OCI-LY3 (cell line): ENCODE results near the gene NRXN3.
"Not testable (repeated sequence)": the region's sequence is repeated elsewhere in the genome, so short reads cannot be mapped to it uniquely, and the experiment has no call there.

Experiments used
- H2AFZ ChIP-seq: fragments of 200-600, 300-600 bp; shearing (Covaris generic); 2 replicates; pipeline ENCODE4 v1.6.0; 2014; ENCODE audit warnings: antibody characterized with exemption, low read depth, low read length
- H3K27ac ChIP-seq: fragments of 200-600, 300-600 bp; sonication (generic); 2 replicates; pipeline ENCODE4 v1.5.1; 2014; ENCODE audit warnings: mild to moderate bottlenecking, low read length, moderate library complexity, mixed read lengths
- H3K27me3 ChIP-seq: fragments of 200-600, 300-600 bp; sonication (generic); 2 replicates; pipeline ENCODE4 v1.6.1; 2014; ENCODE audit warnings: low read depth, low read length, mixed read lengths
- H3K36me3 ChIP-seq: fragments of 200-600, 300-600 bp; sonication (generic); replicated peaks from 2 replicates; pipeline ENCODE3; 2014; ENCODE audit warnings: low read depth, low read length, mixed read lengths
- H3K4me1 ChIP-seq: fragments of 300-600, 200-600 bp; sonication (generic); 2 replicates; pipeline ENCODE4 v1.6.1; 2014; ENCODE audit warnings: low read length, mixed read lengths
- H3K4me2 ChIP-seq: fragments of 200-600, 300-600 bp; sonication (generic); 2 replicates; pipeline ENCODE4 v1.6.1; 2014; ENCODE audit warnings: low read length, mixed read lengths
- H3K4me3 ChIP-seq: fragments of 300-600, 200-600 bp; sonication (generic); 2 replicates; pipeline ENCODE4 v1.5.1; 2014; ENCODE audit warnings: antibody characterized with exemption, mild to moderate bottlenecking, low read length, moderate library complexity
- H3K79me2 ChIP-seq: fragments of 300-600, 200-600 bp; shearing (Covaris generic); 2 replicates; pipeline ENCODE4 v1.6.1; 2014; ENCODE audit warnings: mild to moderate bottlenecking, low read length, mixed read lengths
- H3K9ac ChIP-seq: fragments of 300-600, 200-600 bp; shearing (Covaris generic); 2 replicates; pipeline ENCODE4 v1.6.0; 2014; ENCODE audit warnings: mild to moderate bottlenecking, low read length, moderate library complexity
- H3K9me3 ChIP-seq: fragments of 200-600, 300-600 bp; shearing (Covaris generic); 2 replicates; pipeline ENCODE4 v1.6.1; 2014; ENCODE audit warnings: low read length, mixed read lengths; ENCODE audit not compliant: insufficient read depth
- H4K20me1 ChIP-seq: fragments of 200-600, 300-600 bp; sonication (generic); 2 replicates; pipeline ENCODE4 v1.6.1; 2016; ENCODE audit warnings: low read length, mixed read lengths; ENCODE audit not compliant: insufficient read depth
- EZH2phosphoT487 ChIP-seq: fragments of 200-600 bp; shearing (Covaris generic); IDR thresholded peaks from 2 replicates; pipeline ENCODE4 v1.6.1; 2018; ENCODE audit warnings: antibody characterized with exemption, mixed run types, low read depth
- TF ChIP-seq, protein P1 (sequence below): fragments of 200-600, 300-600 bp; sonication (generic); IDR thresholded peaks from 2 replicates; pipeline ENCODE4 v1.5.1; 2014; ENCODE audit warnings: antibody characterized with exemption, low read length, low read depth

NRXN3 gene

DNA sequence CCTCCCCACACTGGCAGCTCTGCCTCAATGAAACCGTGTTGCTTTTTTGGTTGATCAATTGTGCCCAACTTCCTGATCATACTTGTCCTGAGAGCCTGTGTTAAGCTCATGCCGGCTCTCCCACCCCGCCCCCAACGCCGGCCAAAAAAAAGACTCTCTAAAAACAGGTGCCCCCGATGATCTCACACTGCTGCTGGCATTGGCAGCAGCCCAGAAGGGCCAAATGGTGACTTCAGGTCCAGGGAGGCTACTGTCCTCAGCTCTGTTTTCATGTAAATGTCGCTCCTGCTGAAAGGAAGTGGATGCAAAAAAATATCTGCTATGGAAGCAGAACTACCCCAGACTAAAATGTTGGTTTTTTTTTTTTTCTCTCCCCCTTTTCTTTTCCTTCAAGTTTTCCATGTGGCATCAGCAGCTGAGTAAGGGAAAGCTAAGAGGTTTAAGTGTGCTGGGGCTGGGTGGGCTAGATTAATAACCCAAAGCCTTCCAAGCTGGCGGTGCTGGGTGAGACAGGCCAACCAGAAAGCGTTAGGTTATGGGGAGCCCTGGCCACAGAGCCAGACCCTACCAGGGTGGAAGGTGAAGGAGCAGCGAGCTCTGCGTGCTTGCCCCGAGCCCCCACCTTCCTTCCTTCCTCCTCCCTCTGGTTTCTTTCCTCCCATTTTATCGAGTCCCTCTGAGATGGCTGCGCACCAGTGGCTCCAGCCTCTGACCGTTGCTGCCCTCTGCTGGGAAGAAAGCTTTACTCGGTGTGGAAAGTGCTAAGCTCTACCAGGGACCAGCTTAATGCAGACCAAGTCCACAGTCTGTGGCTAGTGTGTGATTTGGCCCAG lies 396.1 kb downstream of the NRXN3 start:
- Histone ChIP-seq H3K9ac (no peak overlapping the region), H3K27ac (no peak overlapping the region), H3K36me3 (no peaks in the 10 kb centered on the region), H2AFZ (0 out of 2 replicates have a peak overlapping the region, but pooled peaks have one; percentile 51), H3K79me2 (no peaks in the 10 kb centered on the region), H3K4me2 (peak overlapping the region; percentile 36; the same call in 1 of the 2 replicates), H3K9me3 (no peaks in the 10 kb centered on the region), H3K27me3 (no peaks in the 10 kb centered on the region), H3K4me3 (peak overlapping the region; percentile 44), H4K20me1 (no peaks in the 10 kb centered on the region), H3K4me1 (no peaks in the 10 kb centered on the region)
- TF ChIP-seq, protein P1, sequence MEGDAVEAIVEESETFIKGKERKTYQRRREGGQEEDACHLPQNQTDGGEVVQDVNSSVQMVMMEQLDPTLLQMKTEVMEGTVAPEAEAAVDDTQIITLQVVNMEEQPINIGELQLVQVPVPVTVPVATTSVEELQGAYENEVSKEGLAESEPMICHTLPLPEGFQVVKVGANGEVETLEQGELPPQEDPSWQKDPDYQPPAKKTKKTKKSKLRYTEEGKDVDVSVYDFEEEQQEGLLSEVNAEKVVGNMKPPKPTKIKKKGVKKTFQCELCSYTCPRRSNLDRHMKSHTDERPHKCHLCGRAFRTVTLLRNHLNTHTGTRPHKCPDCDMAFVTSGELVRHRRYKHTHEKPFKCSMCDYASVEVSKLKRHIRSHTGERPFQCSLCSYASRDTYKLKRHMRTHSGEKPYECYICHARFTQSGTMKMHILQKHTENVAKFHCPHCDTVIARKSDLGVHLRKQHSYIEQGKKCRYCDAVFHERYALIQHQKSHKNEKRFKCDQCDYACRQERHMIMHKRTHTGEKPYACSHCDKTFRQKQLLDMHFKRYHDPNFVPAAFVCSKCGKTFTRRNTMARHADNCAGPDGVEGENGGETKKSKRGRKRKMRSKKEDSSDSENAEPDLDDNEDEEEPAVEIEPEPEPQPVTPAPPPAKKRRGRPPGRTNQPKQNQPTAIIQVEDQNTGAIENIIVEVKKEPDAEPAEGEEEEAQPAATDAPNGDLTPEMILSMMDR, result peak; percentile 76
- no peak for TF ChIP-seq EZH2phosphoT487

DNA sequence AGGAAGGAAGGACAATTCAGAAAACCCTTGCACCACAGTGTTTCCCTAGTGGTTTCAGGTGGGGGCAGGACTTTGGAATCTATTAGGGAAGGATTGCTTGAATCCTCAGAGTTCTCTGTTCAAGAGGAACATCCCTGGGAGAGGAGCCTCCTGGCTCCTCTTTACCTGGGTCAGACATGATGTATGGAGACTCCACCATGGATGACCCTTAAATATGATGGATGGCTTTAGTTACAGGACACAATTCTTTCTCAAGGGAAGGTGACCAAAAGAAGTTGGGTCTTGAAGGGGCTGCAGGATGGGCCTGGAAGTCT lies 396.6 kb downstream of the NRXN3 start:
- no peak overlapping the region for H3K4me3 ChIP-seq
- no peaks in the 10 kb centered on the region for H3K27me3 ChIP-seq
- no peaks in the 10 kb centered on the region for H4K20me1 ChIP-seq
- no peaks in the 10 kb centered on the region for H3K4me1 ChIP-seq
- no peaks in the 10 kb centered on the region for H3K79me2 ChIP-seq
- H3K27ac ChIP-seq, result no peak overlapping the region
- no peaks in the 10 kb centered on the region for H3K36me3 ChIP-seq
- no peak overlapping the region for H3K4me2 ChIP-seq
- no peaks in the 10 kb centered on the region for H3K9me3 ChIP-seq
- H3K9ac ChIP-seq, result no peak overlapping the region
- no peak for TF ChIP-seq EZH2phosphoT487
- TF ChIP-seq, protein P1, result no peak
- no peak overlapping the region for H2AFZ ChIP-seq

DNA sequence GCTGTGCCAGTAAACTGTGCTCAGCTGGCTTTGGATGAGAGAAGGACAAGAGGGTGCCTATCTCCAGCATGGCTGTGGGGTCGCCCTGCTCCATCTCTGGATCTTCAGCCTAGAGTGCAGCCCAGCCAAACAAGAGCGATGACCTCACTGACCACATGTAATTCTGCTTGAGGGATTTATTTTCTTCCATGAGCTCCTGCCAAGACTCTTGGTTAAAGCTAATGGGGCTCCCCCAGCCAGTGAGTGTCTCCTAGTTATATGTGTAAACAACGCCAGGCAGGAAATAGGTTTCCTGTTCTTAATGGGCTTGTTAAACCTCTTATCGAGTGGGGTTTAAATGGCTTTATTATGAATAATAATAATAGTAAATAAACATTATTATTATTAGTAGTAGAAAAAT lies 397.2 kb downstream of the NRXN3 start:
- Histone ChIP-seq H3K27ac (no peak overlapping the region), H3K9me3 (no peaks in the 10 kb centered on the region), H3K79me2 (no peaks in the 10 kb centered on the region), H4K20me1 (no peaks in the 10 kb centered on the region), H3K27me3 (no peaks in the 10 kb centered on the region), H3K9ac (no peak overlapping the region), H3K4me2 (no peak overlapping the region), H3K4me3 (no peak overlapping the region), H3K4me1 (no peaks in the 10 kb centered on the region), H2AFZ (no peak overlapping the region), H3K36me3 (no peaks in the 10 kb centered on the region)
- TF ChIP-seq, protein P1, result no peak
- TF ChIP-seq EZH2phosphoT487, result no peak

DNA sequence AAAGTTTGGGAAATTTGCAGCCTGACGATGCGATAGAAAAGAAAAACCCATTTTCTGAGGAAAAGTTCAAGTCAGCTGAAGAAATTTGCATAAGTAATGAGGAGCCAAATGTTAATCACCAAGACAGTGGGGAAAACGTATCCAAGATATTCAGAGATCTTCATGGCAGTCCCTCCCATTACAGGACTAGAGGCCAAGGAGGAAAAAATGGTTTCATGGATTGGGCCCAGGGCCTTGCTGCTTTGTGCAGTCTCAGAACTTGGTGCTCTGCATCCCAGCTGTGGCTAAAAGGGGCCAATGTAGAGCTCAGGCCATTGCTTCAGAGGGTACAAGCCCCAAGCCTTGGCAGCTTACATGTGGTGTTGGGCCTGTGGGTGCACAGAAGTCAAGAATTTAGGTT lies 403.6 kb downstream of the NRXN3 start:
- H3K79me2 ChIP-seq, H4K20me1 ChIP-seq, H3K4me2 ChIP-seq, H3K36me3 ChIP-seq, H3K27ac ChIP-seq, H3K4me3 ChIP-seq, H2AFZ ChIP-seq, H3K9ac ChIP-seq, H3K27me3 ChIP-seq, H3K4me1 ChIP-seq, H3K9me3 ChIP-seq: not testable (repeated sequence)
